T-helper 1 cell treated with Interleukin-12 subunit alpha and Interleukin-12 subunit beta and Interleukin-4 antibody, amounts not matched to agents 30 μg/mL and 1 μg/mL, for 36 hours (primary cell): Measurements from ENCODE around the gene AGO4.
"Not testable (repeated sequence)": the region's sequence is repeated elsewhere in the genome, so short reads cannot be mapped to it uniquely, and the experiment has no call there.

Experiments used
- H3K27ac Mint-ChIP-seq: one replicate; pipeline ENCODE4 v1.8.0; 2021; ENCODE audit warnings: mild to moderate bottlenecking, mixed read lengths
- H3K27me3 Mint-ChIP-seq: one replicate; pipeline ENCODE4 v1.8.0; 2021; ENCODE audit warnings: low read depth, mixed read lengths
- H3K36me3 Mint-ChIP-seq: one replicate; pipeline ENCODE4 v1.8.0; 2021; ENCODE audit warnings: low read depth, mixed read lengths
- H3K4me1 Mint-ChIP-seq: one replicate; pipeline ENCODE4 v1.8.0; 2021; ENCODE audit warnings: low read depth, mixed read lengths
- H3K4me3 Mint-ChIP-seq: one replicate; pipeline ENCODE4 v1.8.0; 2021; ENCODE audit warnings: mild to moderate bottlenecking, moderate library complexity, mixed read lengths
- H3K9me3 Mint-ChIP-seq: one replicate; pipeline ENCODE4 v1.8.0; 2021; ENCODE audit warnings: mixed read lengths

The AGO4 gene

DNA sequence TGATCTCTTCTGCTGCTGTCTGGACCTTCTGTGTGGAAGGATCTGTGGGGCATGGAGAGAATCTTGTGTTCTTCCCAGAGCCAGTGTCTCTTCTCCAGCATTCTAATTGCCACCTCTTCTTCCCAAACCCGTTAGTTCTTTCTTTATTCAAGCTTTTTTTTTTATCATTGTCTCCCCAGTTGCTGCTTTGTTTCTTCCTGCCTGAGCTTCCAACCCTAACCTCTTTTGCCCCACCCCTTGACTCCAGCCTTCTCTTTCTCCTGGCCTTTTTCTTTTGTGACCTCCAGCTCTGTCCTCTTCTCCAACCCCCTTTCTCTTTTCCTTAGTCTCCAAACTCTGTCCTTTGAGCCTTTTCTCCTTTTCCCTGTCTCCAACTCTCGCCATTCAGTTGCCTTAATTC is 79.7 kb downstream of the AGO4 start:
- Mint-ChIP-seq H3K36me3 (peaks cover 17% of the 10 kb centered on the region), H3K9me3 (no peaks in the 10 kb centered on the region), H3K27me3 (no peaks in the 10 kb centered on the region), H3K4me1 (peaks cover 27% of the 10 kb centered on the region), H3K4me3 (no peak overlapping the region), H3K27ac (no peak overlapping the region)

DNA sequence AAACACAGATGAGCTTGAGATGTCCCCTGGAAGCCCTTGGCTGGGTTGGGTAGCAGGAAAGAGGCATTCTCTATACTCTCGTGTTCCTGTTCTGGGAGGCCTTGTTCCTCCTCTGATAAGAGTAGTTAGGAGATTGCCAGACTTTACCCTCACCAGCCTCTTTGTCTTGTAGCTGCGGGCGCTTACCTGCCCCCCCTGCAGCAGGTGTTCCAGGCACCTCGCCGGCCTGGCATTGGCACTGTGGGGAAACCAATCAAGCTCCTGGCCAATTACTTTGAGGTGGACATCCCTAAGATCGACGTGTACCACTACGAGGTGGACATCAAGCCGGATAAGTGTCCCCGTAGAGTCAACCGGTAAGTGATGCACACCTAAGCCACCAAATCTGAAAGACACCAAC is 80.4 kb downstream of the AGO4 start:
- Mint-ChIP-seq H3K27me3 (no peaks in the 10 kb centered on the region), H3K4me3 (no peak overlapping the region), H3K4me1 (peaks cover 26% of the 10 kb centered on the region), H3K27ac (no peak overlapping the region), H3K9me3 (no peaks in the 10 kb centered on the region), H3K36me3 (peaks cover 20% of the 10 kb centered on the region)

DNA sequence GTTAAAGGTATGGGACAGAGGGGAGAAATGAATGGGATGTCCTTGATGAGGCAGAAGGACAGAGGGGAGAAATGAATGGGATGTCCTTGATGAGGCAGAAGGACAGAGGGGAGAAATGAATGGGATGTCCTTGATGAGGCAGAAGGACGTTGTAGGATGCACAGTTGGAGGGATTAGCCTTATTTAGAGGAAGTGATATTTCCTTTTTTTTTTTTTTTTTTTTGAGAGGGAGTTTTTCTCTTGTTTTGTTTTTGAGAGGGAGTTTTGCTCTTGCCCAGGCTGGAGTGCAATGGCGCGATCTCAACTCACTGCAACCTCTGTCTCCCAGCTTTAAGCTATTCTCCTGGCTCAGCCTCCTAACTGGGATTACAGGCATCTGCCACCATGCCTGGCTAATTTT is 81.2 kb downstream of the AGO4 start:
- H3K9me3 Mint-ChIP-seq, H3K27me3 Mint-ChIP-seq, H3K4me3 Mint-ChIP-seq, H3K27ac Mint-ChIP-seq: not testable (repeated sequence)
- Mint-ChIP-seq H3K36me3 (peaks cover 22% of the 10 kb centered on the region), H3K4me1 (peaks cover 28% of the 10 kb centered on the region)

DNA sequence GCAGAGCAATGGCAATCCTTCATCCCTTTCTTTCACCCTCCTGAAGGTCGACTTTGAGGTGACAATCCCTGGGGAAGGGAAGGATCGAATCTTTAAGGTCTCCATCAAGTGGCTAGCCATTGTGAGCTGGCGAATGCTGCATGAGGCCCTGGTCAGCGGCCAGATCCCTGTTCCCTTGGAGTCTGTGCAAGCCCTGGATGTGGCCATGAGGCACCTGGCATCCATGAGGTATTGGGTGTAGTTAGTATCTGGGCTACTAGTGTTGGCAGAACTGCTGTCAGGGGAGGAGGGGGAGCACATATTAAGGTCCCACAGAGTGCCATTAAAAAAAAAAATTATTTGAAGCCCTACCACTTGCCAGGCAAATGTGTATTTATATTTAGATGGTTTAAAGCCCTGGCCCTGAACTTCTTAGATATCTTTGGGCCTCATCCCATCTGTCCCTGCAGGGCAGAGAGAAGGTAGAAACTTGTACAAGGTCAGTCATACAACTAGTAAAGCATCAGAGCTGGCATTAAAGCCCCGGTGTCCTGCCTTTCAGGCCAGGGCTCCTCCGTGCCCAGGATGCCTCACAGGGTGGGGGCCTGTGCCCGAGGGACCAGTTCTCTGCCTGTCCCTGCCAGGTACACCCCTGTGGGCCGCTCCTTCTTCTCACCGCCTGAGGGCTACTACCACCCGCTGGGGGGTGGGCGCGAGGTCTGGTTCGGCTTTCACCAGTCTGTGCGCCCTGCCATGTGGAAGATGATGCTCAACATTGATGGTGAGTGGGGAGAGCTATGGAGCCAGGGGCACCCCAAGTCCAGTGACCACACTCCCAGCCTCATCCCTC is 85.4 kb downstream of the AGO4 start:
- H3K27ac Mint-ChIP-seq = no peak overlapping the region
- peaks cover 31% of the 10 kb centered on the region for H3K36me3 Mint-ChIP-seq
- no peak overlapping the region for H3K4me3 Mint-ChIP-seq

DNA sequence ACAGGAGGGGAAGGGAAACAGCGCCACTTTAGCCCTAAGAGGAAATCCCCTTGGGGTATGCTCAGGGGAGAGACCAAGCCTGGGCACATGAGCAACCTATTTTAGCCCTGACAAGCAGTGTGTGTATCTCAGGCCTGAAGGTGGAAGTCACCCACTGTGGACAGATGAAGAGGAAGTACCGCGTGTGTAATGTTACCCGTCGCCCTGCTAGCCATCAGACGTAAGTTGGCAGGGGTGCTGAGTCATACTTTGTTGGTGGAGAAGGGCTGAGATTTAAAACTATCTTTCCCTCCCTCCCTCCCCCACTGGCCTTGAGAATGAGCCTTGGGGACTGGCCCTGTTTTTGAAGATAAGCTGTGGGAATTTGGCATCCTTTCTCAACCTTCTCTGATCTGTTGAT is 86.4 kb downstream of the AGO4 start:
- no peaks in the 10 kb centered on the region for H3K9me3 Mint-ChIP-seq
- H3K4me1 Mint-ChIP-seq = peaks cover 4% of the 10 kb centered on the region
- H3K27ac Mint-ChIP-seq = no peak overlapping the region
- H3K36me3 Mint-ChIP-seq = peaks cover 31% of the 10 kb centered on the region
- H3K27me3 Mint-ChIP-seq = no peaks in the 10 kb centered on the region
- no peak overlapping the region for H3K4me3 Mint-ChIP-seq

More for the DNA sequence above, 85.4 kb downstream of the AGO4 start:
- peaks cover 6% of the 10 kb centered on the region for H3K4me1 Mint-ChIP-seq
- no peaks in the 10 kb centered on the region for H3K27me3 Mint-ChIP-seq
- no peaks in the 10 kb centered on the region for H3K9me3 Mint-ChIP-seq

DNA sequence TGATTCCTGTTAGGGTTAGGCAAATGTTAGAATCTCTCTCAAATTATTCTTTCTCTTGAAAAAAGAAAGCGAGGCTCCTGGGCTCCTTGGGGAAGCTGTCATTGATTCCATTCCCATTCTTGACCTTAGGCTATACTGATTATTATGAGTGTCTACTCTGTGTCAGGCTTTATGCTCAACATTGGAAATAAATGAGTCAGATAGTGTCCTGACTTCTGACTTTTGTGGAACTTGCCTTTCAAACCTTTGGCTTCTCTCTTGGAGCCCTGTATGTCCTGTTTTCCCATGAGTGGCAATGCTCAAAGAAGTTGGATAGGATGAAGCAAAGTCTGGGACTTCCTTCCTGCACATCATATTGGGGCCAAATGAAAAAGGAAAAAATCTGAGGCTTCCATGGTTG is 86.8 kb downstream of the AGO4 start:
- Mint-ChIP-seq H3K4me1 (peaks cover 4% of the 10 kb centered on the region), H3K4me3 (no peak overlapping the region), H3K9me3 (no peaks in the 10 kb centered on the region), H3K36me3 (peaks cover 31% of the 10 kb centered on the region), H3K27me3 (no peaks in the 10 kb centered on the region), H3K27ac (no peak overlapping the region)

DNA sequence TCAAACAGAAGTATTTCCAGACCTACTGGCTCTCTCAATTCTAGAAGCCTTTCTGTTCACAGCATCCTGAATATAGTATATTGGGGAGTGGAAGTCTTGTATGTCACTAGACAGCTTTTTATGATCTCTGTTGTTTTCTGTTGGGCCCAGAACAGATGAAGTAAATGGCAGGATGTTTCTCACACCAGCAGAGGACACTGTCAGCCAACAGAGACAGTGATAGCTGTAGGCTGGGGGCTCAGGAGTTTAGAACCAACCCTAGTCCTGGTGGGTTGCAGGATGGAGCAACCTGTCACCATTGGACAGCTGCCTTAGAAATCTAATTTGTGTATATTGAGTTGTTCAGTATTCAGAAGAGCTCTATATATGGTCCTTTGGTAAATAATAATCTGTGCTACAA is 92.1 kb downstream of the AGO4 start:
- no peaks in the 10 kb centered on the region for H3K9me3 Mint-ChIP-seq
- no peak overlapping the region for H3K4me3 Mint-ChIP-seq
- H3K27ac Mint-ChIP-seq = no peak overlapping the region
- no peaks in the 10 kb centered on the region for H3K4me1 Mint-ChIP-seq
- peaks cover 23% of the 10 kb centered on the region for H3K36me3 Mint-ChIP-seq
- no peaks in the 10 kb centered on the region for H3K27me3 Mint-ChIP-seq

DNA sequence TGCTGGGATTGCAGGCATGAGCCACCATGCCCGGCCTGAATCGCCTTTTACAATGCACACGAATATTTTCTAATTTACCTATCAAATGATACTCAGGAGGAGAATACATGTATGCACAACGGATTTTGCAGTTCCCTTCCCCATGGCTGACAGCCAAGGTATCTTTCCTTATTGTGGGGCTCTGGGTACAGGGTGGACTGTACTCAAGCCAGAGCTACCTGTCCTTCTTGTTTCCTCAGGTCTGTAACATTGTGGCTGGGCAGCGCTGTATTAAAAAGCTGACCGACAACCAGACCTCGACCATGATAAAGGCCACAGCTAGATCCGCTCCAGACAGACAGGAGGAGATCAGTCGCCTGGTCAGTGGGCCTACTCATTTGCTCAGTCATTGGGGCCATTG is 93.4 kb downstream of the AGO4 start:
- Mint-ChIP-seq H3K4me1 (no peaks in the 10 kb centered on the region), H3K4me3 (no peak overlapping the region), H3K27ac (no peak overlapping the region), H3K36me3 (peaks cover 23% of the 10 kb centered on the region), H3K9me3 (no peaks in the 10 kb centered on the region), H3K27me3 (no peaks in the 10 kb centered on the region)

DNA sequence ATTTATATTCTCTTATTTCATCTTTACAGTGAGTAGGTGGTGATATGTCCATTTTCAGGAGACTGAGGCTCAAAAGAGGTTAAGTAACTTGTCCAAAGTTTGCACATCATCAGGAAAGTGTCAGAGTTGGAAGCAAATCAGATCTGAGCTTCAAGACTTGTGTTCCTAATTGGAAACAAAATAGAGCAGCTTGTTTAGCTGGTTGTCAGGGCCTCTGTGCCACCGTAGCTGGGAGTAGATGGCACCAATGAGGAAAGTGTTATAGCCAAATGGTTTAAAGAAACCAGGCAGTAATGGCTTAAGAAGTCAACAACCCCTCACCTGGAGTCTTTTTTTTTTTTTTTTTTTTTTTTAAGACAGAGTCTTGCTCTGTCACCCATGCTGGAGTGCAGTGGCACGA is 94.9 kb downstream of the AGO4 start:
- peaks cover 26% of the 10 kb centered on the region for H3K36me3 Mint-ChIP-seq
- no peak overlapping the region for H3K4me3 Mint-ChIP-seq
- H3K27ac Mint-ChIP-seq = no peak overlapping the region
- no peaks in the 10 kb centered on the region for H3K4me1 Mint-ChIP-seq
- H3K27me3 Mint-ChIP-seq = no peaks in the 10 kb centered on the region
- H3K9me3 Mint-ChIP-seq = no peaks in the 10 kb centered on the region
